Cardiac muscle cell (in vitro differentiated cells and primary cell): ENCODE results near the gene GYS2. TPM values are rescaled to one million over a fixed set of nuclear protein-coding genes. Genes with fewer than 3 reads are reported as not detected.

Experiments
- DNase-seq, 2 donors: peaks; one replicate each; pipeline versions ENCODE4 v3.0.0 to v3.0.0-alpha.2; 2010 to 2017; ENCODE audit warnings: low read depth in 1 of 2, low spot score in 1 of 2
- H3K27ac ChIP-seq: fragments of 200-600 bp; sonication (generic); 2 replicates; pipeline ENCODE4 v1.5.1; 2016
- H3K27me3 ChIP-seq: fragments of 200-600 bp; sonication (generic); 2 replicates; pipeline ENCODE4 v1.6.0; 2016; ENCODE audit warnings: control low read depth
- H3K36me3 ChIP-seq: fragments of 200-600 bp; sonication (generic); 2 replicates; pipeline ENCODE4 v1.5.1; 2016; ENCODE audit warnings: control low read depth
- H3K4me1 ChIP-seq: fragments of 200-600 bp; sonication (generic); 2 replicates; pipeline ENCODE4 v1.8.1; 2017; ENCODE audit warnings: low read depth, mild to moderate bottlenecking, mixed run types
- H3K4me3 ChIP-seq: fragments of 200-600 bp; sonication (generic); 2 replicates; pipeline ENCODE4 v1.5.1; 2016; ENCODE audit warnings: mild to moderate bottlenecking
- H3K9me3 ChIP-seq: fragments of 200-600 bp; sonication (generic); 2 replicates; pipeline ENCODE4 v1.5.1; 2017; ENCODE audit warnings: low read depth, mild to moderate bottlenecking, control low read depth
- polyA plus RNA-seq: library from polyadenylated mRNA; unstranded; fragments of >200 nt; fragmentation: Nextera tagmentation; extraction: Ambion mirVana; gene quantifications from 2 replicates; pipeline ENCODE4 v1.2.1, GENCODE V29; 2016
- total RNA-seq: library from RNA; depleted of rRNA; stranded (reverse); fragments of >200 nt; gene quantifications from 2 replicates; pipeline ENCODE4 v1.2.3, GENCODE V29; 2016
- TF ChIP-seq, protein P1 (sequence below): IDR thresholded peaks from 2 replicates; pipeline ENCODE4 v1.5.1; 2012; ENCODE audit warnings: low read depth, mild to moderate bottlenecking, low read length

Gene GYS2
- total and polyA plus RNA-seq, 2 experiments from 2014 or later: not detected

DNA sequence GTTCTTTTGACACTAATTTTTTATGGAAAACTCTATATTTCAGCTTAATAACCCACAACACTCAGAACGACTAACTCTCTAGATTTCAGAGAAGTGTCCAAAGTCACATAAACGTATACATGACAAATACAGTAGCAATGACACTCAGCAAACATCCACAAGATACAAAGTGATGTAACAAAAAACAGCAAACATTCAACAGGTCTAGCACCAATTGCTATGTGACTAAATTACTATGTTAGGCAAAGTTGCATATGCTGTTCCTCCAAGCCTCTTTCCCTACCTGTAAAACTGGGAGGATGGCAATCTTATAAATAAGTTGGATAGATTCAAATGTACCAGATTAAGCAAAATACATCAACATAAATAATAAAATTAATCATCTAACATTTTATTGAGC, 104.9 kb downstream of the GYS2 start:
- peak overlapping the region; percentile 58 for H3K27ac ChIP-seq
- H3K4me1 ChIP-seq: peaks cover 16% of the 10 kb centered on the region
- H3K36me3 ChIP-seq: no peaks in the 10 kb centered on the region
- no peak for DNase-seq
- no peak overlapping the region for H3K4me3 ChIP-seq
- TF ChIP-seq, protein P1, sequence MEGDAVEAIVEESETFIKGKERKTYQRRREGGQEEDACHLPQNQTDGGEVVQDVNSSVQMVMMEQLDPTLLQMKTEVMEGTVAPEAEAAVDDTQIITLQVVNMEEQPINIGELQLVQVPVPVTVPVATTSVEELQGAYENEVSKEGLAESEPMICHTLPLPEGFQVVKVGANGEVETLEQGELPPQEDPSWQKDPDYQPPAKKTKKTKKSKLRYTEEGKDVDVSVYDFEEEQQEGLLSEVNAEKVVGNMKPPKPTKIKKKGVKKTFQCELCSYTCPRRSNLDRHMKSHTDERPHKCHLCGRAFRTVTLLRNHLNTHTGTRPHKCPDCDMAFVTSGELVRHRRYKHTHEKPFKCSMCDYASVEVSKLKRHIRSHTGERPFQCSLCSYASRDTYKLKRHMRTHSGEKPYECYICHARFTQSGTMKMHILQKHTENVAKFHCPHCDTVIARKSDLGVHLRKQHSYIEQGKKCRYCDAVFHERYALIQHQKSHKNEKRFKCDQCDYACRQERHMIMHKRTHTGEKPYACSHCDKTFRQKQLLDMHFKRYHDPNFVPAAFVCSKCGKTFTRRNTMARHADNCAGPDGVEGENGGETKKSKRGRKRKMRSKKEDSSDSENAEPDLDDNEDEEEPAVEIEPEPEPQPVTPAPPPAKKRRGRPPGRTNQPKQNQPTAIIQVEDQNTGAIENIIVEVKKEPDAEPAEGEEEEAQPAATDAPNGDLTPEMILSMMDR: no peak
- no peaks in the 10 kb centered on the region for H3K9me3 ChIP-seq
- no peaks in the 10 kb centered on the region for H3K27me3 ChIP-seq

Other genes starting within 250 kb of the GYS2 start
- 0.09 and 0.14 TPM in 2 replicates for gene IAPP, start 231.9 kb downstream of the GYS2 start, total RNA-seq
- gene IAPP, start 231.9 kb downstream of the GYS2 start, polyA plus RNA-seq: not detected in 2 replicates
- gene PYROXD1, start 167.2 kb downstream of the GYS2 start, total RNA-seq: 2.2 and 4.3 TPM in 2 replicates
- 3.6 and 4.4 TPM in 2 replicates for gene PYROXD1, start 167.2 kb downstream of the GYS2 start, polyA plus RNA-seq
- gene RECQL, start 103.2 kb downstream of the GYS2 start, total RNA-seq: 13.6 and 17.0 TPM in 2 replicates
- gene RECQL, start 103.2 kb downstream of the GYS2 start, polyA plus RNA-seq: 11.8 and 14.7 TPM in 2 replicates
- 7.9 and 9.0 TPM in 2 replicates for gene GOLT1B, start 103.1 kb downstream of the GYS2 start, total RNA-seq
- 13.1 and 18.9 TPM in 2 replicates for gene GOLT1B, start 103.1 kb downstream of the GYS2 start, polyA plus RNA-seq
- gene SPX, start 78.6 kb downstream of the GYS2 start, total RNA-seq: 1.5 and 3.0 TPM in 2 replicates
- gene SPX, start 78.6 kb downstream of the GYS2 start, polyA plus RNA-seq: 1.1 and 2.4 TPM in 2 replicates
- 842 and 1,015 TPM in 2 replicates for gene LDHB, start 53.0 kb upstream of the GYS2 start, total RNA-seq
- 1,645 and 1,792 TPM in 2 replicates for gene LDHB, start 53.0 kb upstream of the GYS2 start, polyA plus RNA-seq
- gene KCNJ8, start 169.9 kb upstream of the GYS2 start, total RNA-seq: 9.7 and 11.4 TPM in 2 replicates
- gene KCNJ8, start 169.9 kb upstream of the GYS2 start, polyA plus RNA-seq: 9.4 and 11.0 TPM in 2 replicates